NK-92 (cell line): ENCODE measurements around the gene OTUD1.

ENCODE experiments used
- DNase-seq: peaks from one replicate; lab custom pipeline; 2025; ENCODE audit not compliant: unreplicated experiment; lab: John Stamatoyannopoulos, UW

Gene OTUD1

DNA sequence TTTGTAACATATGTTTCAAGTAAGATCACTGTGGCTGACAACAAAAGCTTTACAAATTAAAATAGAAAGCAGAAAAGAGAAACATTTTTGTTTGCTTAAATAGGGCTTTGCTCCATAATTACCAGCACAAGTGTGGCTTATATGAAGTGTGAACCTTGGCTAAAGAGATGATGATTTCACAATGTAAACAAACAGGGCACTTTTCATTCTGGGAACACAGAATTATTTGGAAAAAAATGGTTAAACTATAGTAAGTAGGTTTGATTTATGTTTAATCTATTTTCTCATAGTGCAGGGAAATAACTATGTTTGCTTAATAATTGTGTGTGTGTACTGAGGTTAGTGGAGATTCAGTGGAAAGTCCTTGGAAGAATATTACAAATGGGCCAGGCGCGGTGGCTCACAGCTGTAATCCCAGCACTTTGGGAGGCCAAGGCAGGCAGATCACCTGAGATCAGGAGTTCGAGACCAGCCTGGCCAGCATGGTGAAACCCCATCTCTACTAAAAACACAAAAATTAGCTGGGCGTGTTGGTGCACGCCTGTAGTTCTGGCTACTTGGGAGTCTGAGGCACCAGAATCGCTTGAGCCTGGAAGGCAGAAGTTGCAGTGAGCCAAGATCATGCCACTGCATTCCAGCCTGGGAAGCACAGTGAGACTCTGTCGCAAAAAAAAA, 19.1 kb upstream of the OTUD1 start:
- DNase-seq: no peak

DNA sequence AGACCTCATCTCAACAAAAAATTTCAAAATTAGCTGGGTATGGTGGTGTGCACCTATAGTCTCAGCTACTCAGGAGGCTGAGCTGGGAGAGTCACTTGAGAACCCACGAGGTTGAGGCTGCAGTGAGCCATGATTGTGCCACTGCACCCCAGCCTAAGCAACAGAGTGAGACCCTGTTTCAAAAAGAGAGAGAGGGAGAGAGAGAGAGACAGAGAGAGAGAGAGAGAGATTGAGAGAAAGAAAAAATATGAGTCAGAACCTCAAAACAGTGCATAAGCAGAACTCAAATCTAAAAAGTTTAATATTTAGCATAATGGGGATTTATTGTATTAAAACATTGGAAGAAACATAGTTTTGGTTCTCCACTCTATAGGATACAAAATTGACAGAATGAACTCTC, 17.5 kb upstream of the OTUD1 start:
- no peak for DNase-seq

GRCh38 chr10:23422003-23422411, 16.9 kb upstream of the OTUD1 start:
- no peak for DNase-seq

DNA sequence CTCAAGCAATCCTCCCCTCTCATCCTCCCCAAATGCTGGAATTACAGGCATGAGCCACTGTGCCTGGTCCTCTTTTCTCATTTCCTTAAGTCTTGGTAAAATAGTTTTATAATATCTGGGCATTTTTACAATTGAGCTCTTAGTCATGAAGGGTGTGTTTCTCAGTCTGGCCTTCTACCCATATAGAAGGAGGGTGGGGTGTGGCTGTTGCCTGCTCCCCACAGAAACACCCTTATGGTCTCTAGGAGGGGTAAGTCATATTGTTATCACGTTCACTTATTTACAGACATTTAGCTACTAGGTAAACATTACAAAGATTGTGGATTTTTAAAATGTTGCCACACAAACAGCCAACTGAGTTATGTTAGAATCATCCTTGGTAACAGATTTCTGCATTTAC, 6.7 kb upstream of the OTUD1 start:
- DNase-seq: no peak

- no peak for DNase-seq
Observed at GRCh38 chr10:23432639-23433038, 6.2 kb upstream of the OTUD1 start.

DNA sequence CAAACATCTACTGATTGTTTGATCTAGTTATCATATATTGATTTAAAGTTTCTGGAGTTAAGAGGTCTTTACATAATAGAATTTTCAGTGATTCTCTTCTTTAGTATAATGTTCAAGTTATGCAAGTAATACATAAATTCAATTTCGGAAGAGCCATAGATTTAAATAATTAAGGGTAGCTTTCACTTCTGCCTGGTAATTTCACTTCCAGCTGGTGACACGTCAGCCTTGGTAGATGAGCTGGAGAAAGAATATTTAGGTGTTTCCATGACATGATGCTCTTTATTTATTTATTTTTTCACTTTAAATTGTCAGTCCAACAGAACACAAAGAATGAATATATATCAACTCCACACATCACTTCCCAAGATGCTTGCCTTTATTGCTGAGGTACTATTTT, 5.2 kb upstream of the OTUD1 start:
- DNase-seq: no peak

DNA sequence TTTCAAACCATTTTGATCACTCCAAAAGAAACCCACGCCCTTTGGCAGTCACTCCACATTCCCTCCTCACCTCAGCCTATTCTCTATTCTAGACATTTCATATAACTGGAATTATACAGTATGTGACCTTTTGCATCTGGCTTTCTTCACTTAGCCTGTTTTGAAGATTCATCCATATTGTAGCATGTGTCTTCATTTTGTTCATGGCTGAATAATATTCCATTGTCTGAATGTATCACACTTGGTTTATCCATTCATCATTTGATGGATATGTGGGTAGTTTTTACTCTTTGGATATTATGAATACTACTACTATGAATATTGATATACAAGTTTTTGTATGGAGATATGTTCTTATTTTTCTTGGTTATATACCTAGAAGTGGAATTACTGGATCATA, 3.5 kb upstream of the OTUD1 start:
- no peak for DNase-seq

- no peak for DNase-seq
Observed at GRCh38 chr10:23436983-23437382, 1.9 kb upstream of the OTUD1 start.

- no peak for DNase-seq
Observed at GRCh38 chr10:23437963-23438546, 820 bp upstream of the OTUD1 start.

- no peak for DNase-seq
Observed at GRCh38 chr10:23439452-23439960, 631 bp downstream of the OTUD1 start.

- no peak for DNase-seq
Observed at GRCh38 chr10:23439961-23440889, 1.4 kb downstream of the OTUD1 start.

- DNase-seq: no peak
Observed at GRCh38 chr10:23441251-23441650, 2.4 kb downstream of the OTUD1 start.

- DNase-seq: no peak
Observed at GRCh38 chr10:23442936-23443335, 4.1 kb downstream of the OTUD1 start.

- DNase-seq: no peak
Observed at GRCh38 chr10:23445591-23445990, 6.7 kb downstream of the OTUD1 start.

DNA sequence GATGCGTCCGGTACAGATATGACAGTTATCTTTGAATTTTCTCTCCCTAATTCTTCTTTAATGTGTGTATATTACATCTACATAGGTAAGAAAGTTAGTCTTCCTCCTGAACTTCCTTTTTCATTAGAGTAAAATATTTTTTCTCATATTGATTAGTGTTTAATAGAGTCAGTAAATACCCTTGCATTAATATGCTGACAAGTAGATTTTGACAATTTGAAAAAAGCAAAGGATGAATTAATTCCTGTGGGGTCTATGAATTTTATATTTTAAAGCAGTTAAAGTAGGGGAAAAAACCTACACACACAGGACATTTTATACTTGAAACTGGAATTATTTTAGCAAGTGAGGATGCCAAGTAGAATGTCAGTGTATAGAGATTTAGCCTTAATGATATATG, 9.4 kb downstream of the OTUD1 start:
- no peak for DNase-seq

- no peak for DNase-seq
Observed at GRCh38 chr10:23448802-23449570, 10.1 kb downstream of the OTUD1 start.

DNA sequence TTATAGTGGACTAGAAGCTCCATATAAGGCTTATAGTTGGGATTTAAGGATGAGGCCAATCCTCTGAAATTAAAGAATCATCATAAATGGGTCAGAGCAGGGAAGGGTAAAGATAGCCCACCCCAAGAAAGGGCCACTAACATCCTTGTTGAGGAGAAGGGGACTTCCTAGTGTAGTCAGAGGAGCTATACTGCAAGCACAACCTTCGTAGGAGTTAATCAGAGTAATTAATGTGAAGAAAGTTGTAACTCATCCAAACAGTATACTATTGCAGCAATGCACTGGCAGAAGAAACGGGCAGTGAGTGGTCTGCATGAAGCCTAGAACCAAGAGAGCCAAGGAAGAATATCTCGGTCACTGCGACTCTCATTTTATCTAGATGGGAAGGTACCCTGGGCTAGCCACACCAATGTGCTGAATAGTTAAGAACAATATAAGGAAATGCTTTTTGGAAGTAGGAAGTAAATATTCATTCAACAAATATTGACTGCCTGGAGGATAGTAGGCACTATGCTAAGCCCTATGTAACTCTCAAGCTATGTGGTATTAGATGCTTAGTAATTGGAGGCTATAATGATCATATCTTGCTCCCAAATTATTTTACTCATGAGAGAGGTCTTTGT, 13.3 kb downstream of the OTUD1 start:
- DNase-seq: no peak

- DNase-seq: no peak
Observed at GRCh38 chr10:23453465-23453864, 14.6 kb downstream of the OTUD1 start.

GRCh38 chr10:23457632-23458417, 18.9 kb downstream of the OTUD1 start:
- DNase-seq: no peak
